ENCODE data around the gene LNX1. TPM values are rescaled to one million over a fixed set of nuclear protein-coding genes. Genes with fewer than 3 reads are reported as not detected.

The LNX1 gene
- total RNA-seq, 1 experiment from 2014 or later: 5.0 TPM

GRCh38 chr4:53599632-53600031, 8.3 kb upstream of the LNX1 start:
- DNase-seq (ENCODE audit: low read depth): no peak

- DNase-seq (ENCODE audit: low read depth): no peak
These were observed 7.6 kb upstream of the LNX1 start for GRCh38 chr4:53598901-53599300.

- no peak for DNase-seq (ENCODE audit: low read depth)
These were observed 7.2 kb upstream of the LNX1 start for GRCh38 chr4:53598483-53598882.

- DNase-seq (ENCODE audit: low read depth): no peak
These were observed 5.6 kb upstream of the LNX1 start for GRCh38 chr4:53596901-53597300.

GRCh38 chr4:53595834-53596233, 4.5 kb upstream of the LNX1 start:
- DNase-seq (ENCODE audit: low read depth): no peak

GRCh38 chr4:53595204-53595603, 3.9 kb upstream of the LNX1 start:
- no peak for DNase-seq (ENCODE audit: low read depth)

- DNase-seq (ENCODE audit: low read depth): no peak
These were observed 2.5 kb upstream of the LNX1 start for GRCh38 chr4:53593765-53594164.

GRCh38 chr4:53592686-53593501, 1.6 kb upstream of the LNX1 start:
- DNase-seq (ENCODE audit: low read depth): no peak

- no peak for DNase-seq (ENCODE audit: low read depth)
These were observed 836 bp upstream of the LNX1 start for GRCh38 chr4:53592122-53592521.

- DNase-seq (ENCODE audit: low read depth): no peak
These were observed 1.1 kb downstream of the LNX1 start for GRCh38 chr4:53590187-53590586.

GRCh38 chr4:53589511-53589910, 1.8 kb downstream of the LNX1 start:
- DNase-seq (ENCODE audit: low read depth): no peak

- DNase-seq (ENCODE audit: low read depth): no peak
These were observed 4.2 kb downstream of the LNX1 start for GRCh38 chr4:53587135-53587534.

- peak; percentile 51 for DNase-seq (ENCODE audit: low read depth)
These were observed 5.0 kb downstream of the LNX1 start for GRCh38 chr4:53586121-53586816.

GRCh38 chr4:53584658-53585057, 6.6 kb downstream of the LNX1 start:
- no peak for DNase-seq (ENCODE audit: low read depth)

GRCh38 chr4:53583513-53583912, 7.8 kb downstream of the LNX1 start:
- DNase-seq (ENCODE audit: low read depth): no peak

GRCh38 chr4:53582194-53582593, 9.1 kb downstream of the LNX1 start:
- DNase-seq (ENCODE audit: low read depth): no peak

- DNase-seq (ENCODE audit: low read depth): no peak
These were observed 11.0 kb downstream of the LNX1 start for GRCh38 chr4:53580274-53580673.

GRCh38 chr4:53579826-53580225, 11.5 kb downstream of the LNX1 start:
- DNase-seq (ENCODE audit: low read depth): no peak

GRCh38 chr4:53576676-53577372, 14.5 kb downstream of the LNX1 start:
- DNase-seq (ENCODE audit: low read depth): no peak

GRCh38 chr4:53576071-53576617, 15.1 kb downstream of the LNX1 start:
- no peak for DNase-seq (ENCODE audit: low read depth)

GRCh38 chr4:53575552-53575951, 15.7 kb downstream of the LNX1 start:
- no peak for DNase-seq (ENCODE audit: low read depth)

GRCh38 chr4:53574528-53574927, 16.8 kb downstream of the LNX1 start:
- no peak for DNase-seq (ENCODE audit: low read depth)

Data from RPMI7951 (cell line).